GM19455 (cell line): ENCODE measurements around the gene PPARGC1A.

Experiments used
- ATAC-seq: cut with Tn5 transposase; IDR thresholded peaks from one replicate; pipeline ENCODE4 v1.9.1; 2021; ENCODE audit not compliant: unreplicated experiment

The PPARGC1A gene

DNA sequence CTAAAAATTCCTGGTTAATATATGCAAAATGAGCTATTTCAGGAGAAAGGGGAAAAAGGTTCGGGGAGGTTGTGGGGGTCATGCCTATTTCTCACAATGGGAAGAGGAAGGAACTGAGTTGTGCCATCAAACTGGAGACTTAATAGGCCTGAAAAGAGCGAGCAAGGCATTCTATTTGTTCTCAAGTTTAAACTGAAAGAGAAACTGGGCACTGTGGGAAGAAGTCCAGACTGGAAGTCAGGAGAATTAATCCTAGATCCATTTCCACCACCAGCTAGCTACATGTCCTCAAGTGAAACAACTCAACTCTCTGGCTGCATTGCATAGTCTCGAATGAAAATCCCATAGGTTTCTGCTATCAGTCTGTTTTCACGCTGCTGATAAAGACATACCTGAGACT, 50.6 kb downstream of the PPARGC1A start:
- no peak for ATAC-seq

DNA sequence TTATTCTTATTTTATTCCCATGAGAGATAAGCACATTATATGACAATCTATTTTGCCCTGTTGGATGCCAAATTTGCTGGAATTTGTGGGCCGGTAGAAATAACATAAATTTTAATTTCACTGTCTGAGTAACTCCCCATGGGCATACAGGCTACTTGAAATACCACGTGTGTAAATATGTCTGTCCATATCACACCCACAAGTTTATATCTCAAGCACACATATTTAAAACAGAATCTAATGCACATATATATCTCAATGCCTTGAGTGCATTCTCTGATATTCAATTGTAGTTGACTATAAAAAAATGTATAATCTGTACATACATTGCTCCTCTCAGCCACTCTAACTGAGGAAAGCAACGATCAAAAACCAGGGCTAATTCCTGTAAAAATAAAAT, 51.2 kb downstream of the PPARGC1A start:
- no peak for ATAC-seq

DNA sequence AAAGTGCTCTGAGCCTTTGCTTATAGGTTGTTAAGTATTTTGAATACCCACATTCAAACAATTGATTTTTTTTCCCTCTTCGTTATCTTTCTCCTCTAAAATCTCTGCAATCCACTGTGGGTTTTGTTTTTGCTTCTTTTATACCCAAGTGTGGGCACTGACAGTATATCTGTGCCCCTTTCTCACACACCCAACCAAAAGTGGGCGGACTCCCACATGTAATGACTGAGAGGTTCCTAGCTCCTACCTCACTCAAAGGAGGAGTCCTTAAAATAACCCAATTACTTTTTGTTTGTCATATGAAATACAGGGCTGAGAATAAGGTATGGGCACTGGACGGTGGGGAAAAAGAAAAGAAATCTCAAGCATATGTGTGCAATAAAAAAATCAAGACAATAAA, 51.7 kb downstream of the PPARGC1A start:
- no peak for ATAC-seq

DNA sequence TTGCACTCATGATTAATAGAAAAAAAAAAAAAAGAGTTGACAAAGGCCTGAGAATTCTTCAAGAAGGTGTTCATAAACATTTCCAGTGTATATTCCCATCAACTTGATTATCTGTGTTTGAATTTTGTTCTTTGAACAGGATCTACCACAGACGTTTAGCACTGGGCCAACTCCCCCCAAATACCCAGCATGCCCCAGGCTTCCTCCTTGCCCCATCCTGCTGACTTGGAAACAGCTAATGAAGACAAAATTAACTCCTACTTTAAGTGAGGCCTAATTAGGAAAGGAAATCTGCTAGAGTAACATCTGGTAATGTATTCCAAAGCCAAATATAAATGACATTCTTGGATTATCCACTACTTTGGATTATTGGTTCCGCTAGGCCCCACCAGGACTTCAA, 52.5 kb downstream of the PPARGC1A start:
- ATAC-seq, result no peak

DNA sequence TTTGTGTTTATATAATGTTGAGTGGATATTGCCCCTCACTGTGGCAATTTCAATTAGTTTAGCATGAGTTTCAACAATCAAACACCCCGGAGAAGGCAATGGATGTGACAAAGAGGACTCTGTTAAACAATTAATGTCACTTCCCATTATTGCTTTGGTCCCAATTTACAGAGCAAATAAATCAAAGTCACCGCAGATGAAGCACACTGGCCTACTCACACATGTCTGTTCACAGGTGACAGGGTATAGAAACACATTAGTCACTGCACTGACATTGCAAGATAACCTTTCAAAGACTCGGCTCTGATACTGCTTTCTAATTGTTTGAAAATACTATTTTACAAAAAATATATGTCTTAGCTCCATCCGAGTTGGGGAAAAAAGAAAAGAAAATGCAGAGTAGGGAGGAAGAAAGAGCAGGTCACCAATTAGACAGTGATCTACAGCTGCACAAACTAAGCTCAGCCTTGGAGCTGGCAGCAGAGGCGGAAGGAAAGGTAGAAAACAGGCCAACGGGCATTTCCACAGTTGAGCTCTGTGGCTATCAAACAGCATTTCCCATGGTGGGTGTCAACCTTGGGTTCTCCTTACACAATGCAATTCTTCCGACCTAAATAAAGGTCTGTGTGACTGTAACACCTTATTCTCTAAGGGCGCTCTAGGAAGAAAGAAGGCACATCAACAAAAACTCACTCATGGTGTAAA, 53.9 kb downstream of the PPARGC1A start:
- ATAC-seq, result no peak

DNA sequence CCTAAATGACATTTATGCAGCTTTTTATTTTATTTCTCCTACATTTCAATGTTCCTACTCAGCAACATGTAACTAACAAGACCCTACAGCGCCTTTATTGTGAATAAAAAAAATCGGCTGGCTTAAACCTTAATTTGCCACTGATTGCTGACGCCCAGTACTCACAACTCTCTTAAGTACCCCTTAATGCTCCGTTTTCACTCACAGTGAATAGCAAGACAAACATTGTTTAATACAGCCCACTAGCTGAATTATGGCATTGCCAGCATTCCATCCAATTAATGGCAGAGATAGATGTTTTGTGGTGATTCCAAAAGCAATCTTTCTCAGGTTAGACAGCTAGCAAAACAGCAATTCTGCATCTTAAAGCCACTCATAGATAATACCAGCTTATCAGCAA, 61.1 kb downstream of the PPARGC1A start:
- ATAC-seq, result no peak

DNA sequence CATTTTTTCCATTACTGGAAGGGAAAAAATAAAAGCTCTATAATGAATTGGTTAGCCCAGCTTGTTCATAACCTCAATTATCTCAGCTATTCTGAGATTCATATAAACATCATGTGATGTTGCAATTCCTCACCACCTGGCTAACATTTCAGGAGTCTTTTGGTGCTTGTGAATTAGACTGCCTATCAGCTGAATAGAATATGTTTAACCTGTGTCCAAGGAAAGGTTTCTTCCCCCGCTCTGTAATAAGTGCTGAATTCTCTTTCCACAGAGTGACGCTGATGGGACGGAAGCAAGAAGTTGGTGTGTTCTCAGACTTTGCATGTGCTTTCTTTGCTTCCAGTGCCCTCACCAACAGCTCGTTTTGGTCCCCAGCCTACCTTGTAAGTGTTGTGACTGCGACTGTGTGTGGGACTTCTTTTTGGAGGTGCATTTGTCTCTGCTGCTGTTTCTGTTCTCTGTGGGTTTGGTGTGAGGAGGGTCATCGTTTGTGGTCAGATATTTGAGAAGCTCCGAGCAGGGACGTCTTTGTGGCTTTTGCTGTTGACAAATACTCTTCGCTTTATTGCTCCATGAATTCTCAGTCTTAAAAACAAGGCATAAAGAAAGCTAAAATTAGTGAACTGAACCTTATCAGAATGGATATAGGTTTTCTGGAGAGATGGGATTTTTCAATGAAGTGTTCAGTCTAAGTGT, 61.7 kb downstream of the PPARGC1A start:
- no peak for ATAC-seq

DNA sequence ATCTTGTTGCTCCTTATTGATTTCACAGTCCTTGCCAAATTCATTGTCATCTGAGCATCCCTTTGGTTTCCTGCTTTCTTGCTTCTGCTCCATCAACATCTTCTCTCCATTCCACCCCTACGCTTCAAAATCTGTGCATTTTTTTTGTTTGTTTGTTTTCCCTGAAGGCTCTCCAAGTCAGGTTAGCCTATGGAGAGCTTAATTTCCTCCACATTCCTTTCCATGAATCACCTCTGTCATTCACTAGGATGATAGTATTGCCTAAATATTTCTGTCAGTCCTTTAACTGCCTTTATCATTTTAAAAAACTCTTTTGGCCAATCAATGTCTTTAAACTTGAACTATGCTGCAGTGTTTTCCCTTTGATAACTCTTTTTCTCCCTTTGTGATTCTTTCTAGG, 67.7 kb downstream of the PPARGC1A start:
- ATAC-seq, result no peak

DNA sequence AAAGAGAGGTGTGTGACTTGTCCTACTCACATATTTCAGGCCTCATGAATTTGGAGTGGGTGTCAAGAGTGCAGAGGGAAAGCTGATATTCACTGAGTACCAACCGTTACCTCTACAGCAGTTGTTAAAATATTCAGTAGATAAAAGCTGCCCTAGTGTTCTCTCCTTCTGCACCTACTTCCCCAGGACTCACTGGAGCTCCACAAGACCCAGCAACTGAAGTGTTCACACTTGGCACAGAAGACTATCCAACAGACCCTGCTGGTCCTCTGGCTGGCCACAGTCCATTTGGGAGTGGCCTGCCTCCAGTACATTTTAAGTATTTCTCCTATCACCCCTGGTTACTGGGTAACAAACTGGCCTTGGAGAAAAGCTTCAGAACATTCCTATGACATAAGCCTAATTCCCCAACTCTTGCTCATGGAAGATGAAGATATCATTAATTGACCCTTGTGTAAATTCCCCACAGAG, 70.8 kb downstream of the PPARGC1A start:
- no peak for ATAC-seq

DNA sequence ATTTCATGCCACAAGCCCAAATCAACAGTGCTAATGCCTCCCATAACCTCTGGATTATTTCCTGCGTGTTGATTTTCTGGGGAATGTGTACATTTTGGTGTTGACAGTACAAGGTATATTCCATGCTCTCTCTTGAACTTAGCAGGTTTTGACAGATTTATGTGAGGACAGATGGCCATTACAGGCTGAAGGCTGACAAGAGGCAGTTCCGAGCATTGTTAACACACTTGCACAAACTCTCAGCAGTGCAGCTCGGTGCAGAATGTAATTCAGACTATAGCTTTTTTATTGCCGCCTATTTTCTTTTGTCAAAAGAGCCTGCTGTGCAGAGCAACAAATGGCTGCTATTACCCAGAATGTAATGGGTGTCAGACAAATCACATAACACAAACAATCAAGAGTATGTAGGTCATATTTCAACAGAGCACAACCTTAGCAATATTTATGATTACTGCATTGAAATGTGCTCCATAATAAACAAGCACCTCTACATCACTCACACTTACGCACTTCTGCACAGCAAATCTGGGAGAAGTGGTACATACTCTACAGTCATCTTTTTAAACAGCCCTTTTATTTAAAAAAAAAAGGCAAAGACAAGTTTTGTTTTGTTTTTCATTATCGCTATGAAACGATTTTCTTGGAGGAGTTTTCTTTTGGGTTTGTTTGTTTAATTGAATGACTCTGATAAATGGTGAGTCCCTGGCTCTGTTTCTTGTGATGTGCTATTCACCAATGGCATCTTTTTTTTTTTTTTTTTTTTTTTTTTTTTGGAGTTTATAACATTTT, 71.6 kb downstream of the PPARGC1A start:
- no peak for ATAC-seq

DNA sequence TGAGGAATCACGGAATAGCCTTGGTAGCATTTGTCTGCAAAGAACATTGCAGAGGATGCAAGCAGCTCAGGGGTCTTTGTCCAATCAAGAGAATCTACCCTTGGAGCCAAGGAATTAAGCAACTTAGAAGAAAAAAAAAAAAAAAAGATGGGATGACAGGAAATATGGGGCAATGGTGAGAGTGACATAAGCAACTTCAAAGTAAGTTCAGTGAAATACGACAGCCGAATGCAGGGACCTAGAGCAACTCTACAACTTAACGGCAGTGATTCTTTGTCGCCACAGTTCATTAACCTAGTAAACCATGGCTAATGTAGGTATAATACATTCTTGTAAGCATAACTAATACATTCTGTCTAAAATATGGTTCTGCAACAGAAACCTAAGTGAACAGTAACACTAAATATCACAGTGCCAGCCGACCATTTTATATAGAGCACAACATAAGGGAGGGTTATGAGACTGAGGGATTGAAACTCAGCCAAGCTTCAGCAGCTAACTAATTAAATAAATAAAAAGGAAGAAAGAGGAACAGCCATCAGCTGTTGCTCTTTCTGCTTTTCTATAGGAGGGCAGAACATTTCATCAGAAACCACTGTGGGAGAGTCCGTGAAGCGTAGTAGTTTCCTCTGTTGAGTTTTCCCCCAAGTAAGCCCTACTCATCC, 74.7 kb downstream of the PPARGC1A start:
- ATAC-seq, result no peak

DNA sequence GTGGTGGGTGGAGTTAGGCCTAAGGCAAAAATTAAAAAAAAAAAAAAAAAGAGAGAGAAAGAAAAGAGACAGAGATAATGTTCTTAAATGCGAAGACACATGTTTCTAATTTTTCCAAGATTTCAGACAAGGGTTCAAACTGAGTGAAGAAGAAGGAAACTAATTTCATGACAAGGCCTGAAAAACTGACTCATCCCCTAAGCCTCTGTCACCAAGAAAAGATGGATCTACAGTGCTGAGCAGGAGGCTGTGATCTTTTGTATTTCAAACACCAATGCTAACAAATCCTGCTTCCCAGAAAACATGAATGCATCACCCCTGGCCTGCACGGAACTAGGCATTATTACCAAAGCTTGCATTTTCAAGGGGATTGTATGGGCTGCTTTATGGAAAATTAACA, 75.3 kb downstream of the PPARGC1A start:
- no peak for ATAC-seq

DNA sequence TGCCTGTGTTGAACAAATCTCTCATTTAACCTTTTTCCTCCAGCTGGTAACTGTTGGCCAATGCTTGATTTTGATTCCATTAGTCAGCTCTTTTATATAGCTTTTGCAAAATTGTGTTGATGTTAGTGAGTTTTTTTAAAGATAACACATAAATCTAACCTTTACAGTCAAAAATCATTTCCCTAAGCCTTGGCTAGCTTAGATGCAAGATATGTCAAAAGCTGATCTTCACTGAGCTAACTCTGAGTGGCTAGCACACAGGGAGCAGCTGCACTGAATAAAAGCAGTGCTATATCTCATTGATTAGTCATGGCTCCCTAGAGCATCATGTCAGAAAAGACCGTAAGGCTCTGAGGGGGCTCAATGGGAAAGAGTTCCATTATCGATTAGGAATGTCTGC, 78.7 kb downstream of the PPARGC1A start:
- no peak for ATAC-seq

DNA sequence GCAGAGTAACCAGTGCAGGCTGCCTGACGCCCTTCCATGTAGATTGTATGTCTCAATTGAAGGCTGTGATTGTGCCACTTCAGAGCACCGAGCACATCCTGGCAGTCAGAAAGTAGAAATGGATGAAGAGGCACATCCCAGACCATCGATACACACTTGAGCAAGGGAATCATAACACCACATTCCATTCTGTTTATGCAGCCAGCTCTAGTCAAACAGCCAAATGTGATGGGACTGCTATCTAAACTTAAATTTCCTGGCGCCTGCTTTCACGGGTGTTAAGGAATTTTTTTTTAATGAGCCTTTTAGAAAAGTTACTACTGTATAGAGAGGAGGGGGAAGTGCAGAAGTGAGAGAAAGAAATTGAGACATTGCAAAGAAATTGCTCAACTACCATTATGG, 84.4 kb downstream of the PPARGC1A start:
- ATAC-seq, result no peak

DNA sequence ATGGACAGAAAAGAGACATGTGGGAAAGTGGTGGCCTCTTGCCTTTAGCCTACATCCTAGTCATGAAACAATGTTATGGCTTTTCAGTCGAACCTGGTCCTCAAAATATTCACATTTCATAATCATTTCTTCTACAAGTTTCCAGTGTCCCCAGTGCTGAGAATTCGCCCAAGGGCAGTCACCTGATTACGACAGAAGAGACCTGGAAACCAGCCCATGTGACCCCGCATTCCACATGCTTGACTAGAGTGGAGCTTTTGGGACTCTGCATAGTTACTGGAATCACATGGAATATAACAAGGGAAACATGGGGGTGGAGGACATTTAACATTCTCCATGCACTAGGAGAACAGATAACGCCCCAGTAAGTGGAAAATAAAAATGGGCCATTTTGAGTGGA, 100.1 kb downstream of the PPARGC1A start:
- ATAC-seq, result no peak

DNA sequence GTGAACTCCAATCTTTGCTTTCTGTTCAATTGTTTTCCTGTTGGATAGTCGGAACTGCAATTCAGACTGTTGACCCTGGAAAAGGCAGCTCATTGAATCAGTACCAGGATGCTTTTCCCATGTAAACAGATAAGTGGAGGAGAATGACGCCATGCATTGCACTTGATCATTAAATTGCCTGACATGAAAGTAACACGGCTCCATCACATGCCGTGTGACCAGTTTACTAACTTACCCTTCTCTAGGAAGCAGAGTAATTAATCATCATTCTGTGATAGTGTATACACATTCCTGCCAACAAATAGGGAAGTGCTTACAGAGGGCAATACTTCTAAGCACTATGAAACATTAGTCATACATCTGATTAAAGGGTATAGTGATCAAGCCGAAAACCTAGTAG, 101.4 kb downstream of the PPARGC1A start:
- no peak for ATAC-seq

DNA sequence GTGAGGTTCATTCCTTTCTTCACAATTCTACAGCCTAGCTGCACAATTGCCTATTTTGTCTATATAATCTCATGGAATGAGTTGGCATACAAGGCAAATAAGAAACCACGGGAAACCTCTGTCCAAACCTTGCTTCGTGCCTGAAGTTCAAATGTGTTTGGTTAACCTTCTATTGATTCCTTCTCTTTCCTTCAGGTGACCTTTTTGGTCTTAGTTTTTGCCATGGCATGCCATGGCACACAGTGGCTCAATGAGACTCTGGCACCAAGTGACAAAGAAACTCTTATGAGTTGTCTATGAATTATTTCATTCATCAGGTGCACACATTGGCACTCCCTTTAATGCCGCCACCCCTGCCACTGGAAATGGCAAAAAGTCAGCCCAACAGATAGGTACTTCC, 101.8 kb downstream of the PPARGC1A start:
- no peak for ATAC-seq

DNA sequence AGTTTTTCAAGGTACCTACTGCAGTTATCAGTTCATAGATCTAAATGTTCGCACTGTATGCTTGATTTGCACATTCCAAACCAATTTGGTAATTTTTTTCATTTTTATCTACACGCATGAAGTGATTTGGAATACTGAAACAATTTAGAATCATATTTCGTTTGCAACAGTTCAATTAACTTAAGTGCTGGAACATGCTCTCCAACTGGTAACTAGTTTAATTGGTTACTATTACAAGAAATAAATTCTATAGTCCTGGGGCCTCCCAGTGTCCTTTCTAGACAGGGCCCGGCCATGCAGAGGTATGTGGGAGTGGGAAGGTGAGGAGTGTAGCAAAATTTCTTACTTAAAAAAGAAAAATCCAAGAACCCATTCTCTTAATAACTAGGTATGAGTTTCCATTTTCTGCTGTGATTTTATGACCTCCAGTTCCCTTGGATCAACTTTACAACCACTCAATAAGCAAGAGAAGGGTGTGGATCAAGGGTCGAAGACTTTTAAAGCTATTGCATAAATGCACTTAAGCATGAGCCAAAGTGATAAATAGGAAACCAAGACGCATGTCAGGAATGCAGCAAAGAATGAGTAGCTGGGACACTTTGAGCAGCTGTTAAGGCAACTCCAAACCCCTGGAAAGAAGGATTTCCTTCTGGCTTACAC, 106.9 kb downstream of the PPARGC1A start:
- ATAC-seq, result no peak

DNA sequence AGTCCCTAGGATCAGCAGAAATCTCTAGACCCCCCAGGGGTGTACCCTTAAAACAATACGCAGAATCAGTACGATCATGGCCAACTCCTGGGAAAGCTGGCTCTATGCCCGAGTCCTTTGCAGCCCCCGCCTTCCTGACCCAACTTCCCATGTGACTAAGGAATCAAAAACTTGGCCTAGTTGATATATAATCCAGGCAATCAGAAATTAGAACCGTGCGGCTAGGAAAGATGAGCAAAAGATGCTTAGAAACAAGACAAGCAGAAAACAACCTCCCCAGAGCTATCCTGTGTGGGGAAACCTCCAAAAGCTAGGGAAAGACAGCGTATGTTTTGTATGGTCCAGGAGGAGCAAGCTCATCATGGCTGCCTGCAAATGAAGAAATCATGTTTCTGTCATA, 110.0 kb downstream of the PPARGC1A start:
- ATAC-seq, result no peak

DNA sequence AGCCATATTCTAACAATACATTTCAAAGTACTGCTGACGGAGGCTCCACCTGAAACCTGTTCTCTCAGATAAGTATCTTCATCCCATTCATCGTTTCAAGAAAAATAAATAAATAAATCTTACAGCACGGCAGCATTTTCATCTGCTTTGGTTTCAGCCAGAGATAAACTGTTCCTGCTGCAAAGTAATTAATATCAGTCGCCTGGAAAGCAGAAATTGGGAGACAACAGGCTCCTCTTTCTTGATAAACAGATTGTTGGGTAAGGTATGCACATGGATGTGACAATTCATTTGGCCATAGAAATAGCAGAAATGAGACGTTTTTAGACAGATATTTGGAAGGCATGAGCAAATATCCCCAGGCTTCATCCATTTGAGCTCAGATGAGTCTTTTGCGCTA, 110.4 kb downstream of the PPARGC1A start:
- no peak for ATAC-seq

DNA sequence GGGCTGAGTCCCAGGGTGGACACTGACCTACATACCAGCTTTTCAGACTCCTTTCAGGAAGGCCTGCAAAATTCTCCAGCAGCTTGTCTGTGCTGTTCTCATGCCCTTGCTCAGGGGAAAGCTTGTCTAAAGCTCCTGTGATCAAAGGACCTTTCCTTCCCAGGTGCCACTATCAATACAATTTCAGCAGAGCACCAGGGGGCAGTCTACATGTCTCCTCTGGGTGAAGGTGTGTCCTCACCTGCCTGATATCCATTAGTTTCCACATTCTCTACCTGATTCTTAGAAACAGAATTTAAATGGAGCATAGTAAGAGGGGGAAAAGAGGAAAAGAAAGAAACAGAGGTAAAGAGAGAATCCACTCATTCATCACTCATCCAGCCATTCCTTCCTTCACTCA, 114.2 kb downstream of the PPARGC1A start:
- no peak for ATAC-seq
